GM19468 (cell line): ENCODE data around the gene CERS4.
A peak's percentile ranks its signal among the peaks of the same experiment; 100 is the strongest.
"Not testable (repeated sequence)": the region's sequence is repeated elsewhere in the genome, so short reads cannot be mapped to it uniquely, and the experiment has no call there.

Experiments used
- ATAC-seq: cut with Tn5 transposase; IDR thresholded peaks from one replicate; pipeline ENCODE4 v1.9.1; 2021; ENCODE audit warnings: mild to moderate bottlenecking, moderate library complexity, moderate number of reproducible peaks; ENCODE audit not compliant: unreplicated experiment; ENCODE audit errors: extremely low read depth

CERS4 gene

GRCh38 chr19:8240274-8241229, 31.4 kb downstream of the CERS4 start:
- no peak for ATAC-seq

- ATAC-seq: no peak
Measured at GRCh38 chr19:8241646-8242045, 32.5 kb downstream of the CERS4 start.

GRCh38 chr19:8242211-8242821, 33.1 kb downstream of the CERS4 start:
- no peak for ATAC-seq

- ATAC-seq: no peak
Measured at GRCh38 chr19:8243146-8243545, 34.0 kb downstream of the CERS4 start.

GRCh38 chr19:8244442-8244841, 35.3 kb downstream of the CERS4 start:
- no peak for ATAC-seq

- no peak for ATAC-seq
Measured at GRCh38 chr19:8245869-8246835, 37.0 kb downstream of the CERS4 start.

- ATAC-seq: not testable (repeated sequence)
Measured at GRCh38 chr19:8247129-8247890, 38.1 kb downstream of the CERS4 start.

- no peak for ATAC-seq
Measured at GRCh38 chr19:8248348-8249328, 39.5 kb downstream of the CERS4 start.

GRCh38 chr19:8250596-8250995, 41.4 kb downstream of the CERS4 start:
- ATAC-seq: no peak

GRCh38 chr19:8251025-8251472, 41.9 kb downstream of the CERS4 start:
- ATAC-seq: no peak

- peak; percentile 51 for ATAC-seq
Measured at GRCh38 chr19:8252922-8253589, 43.9 kb downstream of the CERS4 start.

- no peak for ATAC-seq
Measured at GRCh38 chr19:8253678-8254077, 44.5 kb downstream of the CERS4 start.

GRCh38 chr19:8254286-8255001, 45.3 kb downstream of the CERS4 start:
- ATAC-seq: no peak

GRCh38 chr19:8255426-8256125, 46.4 kb downstream of the CERS4 start:
- ATAC-seq: no peak

GRCh38 chr19:8256276-8257051, 47.3 kb downstream of the CERS4 start:
- no peak for ATAC-seq

GRCh38 chr19:8257052-8257443, 47.9 kb downstream of the CERS4 start:
- no peak for ATAC-seq
